K562 (cell line): ENCODE data around the gene NEURL2. TPM values are rescaled to one million over a fixed set of nuclear protein-coding genes. Genes with fewer than 3 reads are reported as not detected.

Experiments
- ATAC-seq: fragments of 200-7000 bp; cut with Tn5 transposase; 3 replicates; pipeline ENCODE4 v1.9.1; 2020; ENCODE audit warnings: moderate library complexity
- BruUV-seq: library from RNA; stranded (reverse); fragments of 400-500 nt; replicated peaks from 2 replicates; lab custom pipeline; 2021; lab: Mats Ljungman, UMichigan
- CTCF ChIA-PET: fragments of 300-600 bp; formaldehyde crosslinking; extraction: SDS; loops from one replicate; lab custom pipeline; 2021; ENCODE audit warnings: low intra/inter-chr PET ratio; lab: Yijun Ruan, JAX
- POLR2A ChIA-PET: fragments of 300-600, 350-650 bp; sonication (Branson Sonifier 250); formaldehyde crosslinking; extraction: SDS; loops from one replicate; lab custom pipeline; 2021; ENCODE audit warnings: antibody characterized with exemption, inconsistent platforms; lab: Yijun Ruan, JAX
- DNase-seq, 4 experiments: peaks; one replicate each; pipeline versions ENCODE4 v3.0.0 to v3.0.0-alpha.2; 2011 to 2018; ENCODE audit warnings: low spot score in 3 of 4, mixed read lengths in 3 of 4; ENCODE audit errors: extremely low read depth in 1 of 4
- FAIRE-seq: peaks from 2 replicates; lab custom pipeline; 2011; peaks lifted over from hg19 to GRCh38; lab: Jason Lieb, UNC
- H2AFZ ChIP-seq: 2 replicates; pipeline ENCODE4 v1.6.0; 2011; ENCODE audit warnings: low read depth, low read length, control low read depth, inconsistent platforms
- H3K27ac ChIP-seq: fragments of 200-600 bp; 3 replicates; pipeline ENCODE4 v1.8.0; 2011; ENCODE audit warnings: low read depth, mild to moderate bottlenecking, control low read depth, inconsistent platforms, low read length, moderate library complexity, mixed read lengths; ENCODE audit errors: extremely low read depth
- H3K27me3 ChIP-seq, 2 experiments: fragments of 300-600 bp in 1 of 2; 2 replicates in 1 of 2; 3 replicates in 1 of 2; pipeline versions ENCODE4 v1.6.0 to v1.8.0; 2011; ENCODE audit warnings: inconsistent platforms in 2 of 2, low read length in 2 of 2, mild to moderate bottlenecking in 1 of 2, mixed read lengths in 1 of 2, moderate library complexity in 1 of 2; ENCODE audit not compliant: control insufficient read depth in 2 of 2, insufficient read depth in 2 of 2
- H3K36me3 ChIP-seq: fragments of 300-600 bp; 3 replicates; pipeline ENCODE4 v1.8.0; 2011; ENCODE audit warnings: mild to moderate bottlenecking, low read length, inconsistent platforms; ENCODE audit not compliant: control insufficient read depth, insufficient read depth
- H3K4me1 ChIP-seq, 2 experiments: fragments of 200-600 bp in 1 of 2; replicated peaks in 1 of 2; 2 replicates in 1 of 2; 3 replicates in 1 of 2; pipeline versions ENCODE4 v1.5.1 to v1.8.0; 2011; ENCODE audit warnings: inconsistent platforms in 2 of 2, low read length in 2 of 2, mild to moderate bottlenecking in 1 of 2, mixed read lengths in 1 of 2, moderate library complexity in 1 of 2; ENCODE audit not compliant: control insufficient read depth in 2 of 2, insufficient read depth in 2 of 2
- H3K4me2 ChIP-seq: 2 replicates; pipeline ENCODE4 v1.6.1; 2011; ENCODE audit warnings: low read length, control low read depth, inconsistent platforms, mixed read lengths; ENCODE audit not compliant: insufficient read depth
- H3K4me3 ChIP-seq: fragments of 200-600 bp; sonication (generic), shearing (Covaris generic); 2 replicates; pipeline ENCODE4 v1.5.1; 2016; ENCODE audit warnings: control low read depth, inconsistent platforms
- H3K79me2 ChIP-seq: fragments of 200-600 bp; 3 replicates; pipeline ENCODE4 v1.8.0; 2011; ENCODE audit warnings: low read length, inconsistent platforms; ENCODE audit not compliant: control insufficient read depth, insufficient read depth
- H3K9ac ChIP-seq, 2 experiments: 2 replicates each; pipeline versions ENCODE4 v1.6.0 to v1.6.1; 2011; ENCODE audit warnings: low read depth in 2 of 2, low read length in 2 of 2, control low read depth in 1 of 2, inconsistent platforms in 1 of 2, mild to moderate bottlenecking in 1 of 2, mixed read lengths in 1 of 2; ENCODE audit not compliant: insufficient read depth in 1 of 2
- H3K9me1 ChIP-seq: one replicate; pipeline ENCODE4 v1.6.0; 2011; ENCODE audit warnings: inconsistent platforms, mild to moderate bottlenecking, low read length, moderate library complexity; ENCODE audit not compliant: control insufficient read depth, insufficient read depth
- H3K9me3 ChIP-seq: replicated peaks from 2 replicates; pipeline ENCODE4 v1.5.1; 2011; ENCODE audit warnings: low read depth, low read length, inconsistent platforms; ENCODE audit not compliant: control insufficient read depth, insufficient read depth
- H4K20me1 ChIP-seq: replicated peaks from 2 replicates; pipeline ENCODE4 v1.6.1; 2011; ENCODE audit warnings: low read length, inconsistent platforms, mixed read lengths; ENCODE audit not compliant: control insufficient read depth, insufficient read depth
- ARHGAP35 ChIP-seq: fragments of 450-650 bp; IDR thresholded peaks from 2 replicates; pipeline ENCODE4 v1.6.1; 2018; ENCODE audit not compliant: partially characterized antibody
- BRCA1 ChIP-seq, 2 experiments: fragments of 450-650 bp in 1 of 2; sonication (generic) in 1 of 2; formaldehyde crosslinking in 1 of 2; IDR thresholded peaks; 2 replicates each; pipeline versions ENCODE4 v1.5.0 to v1.6.1; 2017 to 2020; ENCODE audit warnings: mild to moderate bottlenecking in 1 of 2, missing genetic modification reagents in 1 of 2
- CSDE1 ChIP-seq, 2 experiments: fragments of 450-650 bp; IDR thresholded peaks; 2 replicates each; pipeline ENCODE4 v1.6.1; 2016; ENCODE audit warnings: mild to moderate bottlenecking in 1 of 2
- EWSR1 ChIP-seq: fragments of 450-650 bp; IDR thresholded peaks from 2 replicates; pipeline ENCODE4 v1.6.1; 2018; ENCODE audit warnings: borderline replicate concordance, mild to moderate bottlenecking, low read depth, moderate library complexity; ENCODE audit not compliant: partially characterized antibody
- FOSL1 ChIP-seq: fragments of 200-800 bp; sonication (Bioruptor generic); conservative IDR thresholded peaks from 2 replicates; pipeline ENCODE4 v1.6.1; 2016; ENCODE audit warnings: missing genetic modification characterization, missing compliant biosample characterization
- HNRNPUL1 ChIP-seq: fragments of 200-400 bp; formaldehyde crosslinking; IDR thresholded peaks from 2 replicates; pipeline ENCODE4 v1.6.1; 2017; ENCODE audit warnings: low read length
- KDM1A ChIP-seq, 2 experiments: fragments of 450-650 bp; IDR thresholded peaks; 2 replicates each; pipeline ENCODE4 v1.6.1; 2016; ENCODE audit warnings: mild to moderate bottlenecking in 2 of 2
- MEF2D ChIP-seq: conservative IDR thresholded peaks from 2 replicates; pipeline ENCODE4 v1.6.1; 2016; ENCODE audit warnings: low read depth, missing genetic modification characterization, missing compliant biosample characterization
- NFE2L1 ChIP-seq: fragments of 450-650 bp; IDR thresholded peaks from 2 replicates; pipeline ENCODE4 v1.6.1; 2016; ENCODE audit warnings: missing genetic modification characterization, low read depth, mild to moderate bottlenecking, missing compliant biosample characterization, moderate library complexity, borderline replicate concordance
- PTTG1 ChIP-seq: fragments of 450-650 bp; IDR thresholded peaks from 2 replicates; pipeline ENCODE4 v1.6.1; 2016; ENCODE audit warnings: low read depth, mild to moderate bottlenecking, missing genetic modification characterization, missing compliant biosample characterization
- PURB ChIP-seq: sonication (generic); formaldehyde crosslinking; IDR thresholded peaks from 2 replicates; pipeline ENCODE4 v1.9.0; 2021; ENCODE audit warnings: low read depth, mild to moderate bottlenecking, missing genetic modification reagents
- SMARCA4 ChIP-seq: fragments of 450-650 bp; IDR thresholded peaks from 2 replicates; pipeline ENCODE4 v1.6.1; 2016
- ZFX ChIP-seq: sonication (generic); formaldehyde crosslinking; IDR thresholded peaks from 2 replicates; pipeline ENCODE4 v1.8.0; 2022; ENCODE audit warnings: mild to moderate bottlenecking, missing genetic modification reagents, moderate library complexity
- ZNF695 ChIP-seq: fragments of 450-650 bp; formaldehyde crosslinking; IDR thresholded peaks from 2 replicates; pipeline ENCODE4 v1.4.0; 2020; ENCODE audit warnings: mild to moderate bottlenecking, moderate library complexity
- WGBS: fragments of 100-300 bp; shearing (Covaris generic); methylation state at CpG from one replicate; pipeline ENCODE4 v1.1.6; 2016; ENCODE audit warnings: low coverage, mixed read lengths; ENCODE audit not compliant: insufficient coverage; ENCODE audit errors: missing lambda C conversion rate; 5-methylcytosine and 5-hydroxymethylcytosine counted together
- in situ Hi-C: fragments of 300-500 bp; cut with MboI; formaldehyde crosslinking; loops from 4 replicates; pipeline ENCODE4 v1.15.0; 2018; ENCODE audit warnings: inconsistent platforms, mixed read lengths
- intact Hi-C: fragments of 100-400 bp; cut with micrococcal nuclease; formaldehyde crosslinking; loops from 2 replicates; pipeline ENCODE4 v1.14.2; 2022
- polyA plus RNA-seq, 8 experiments: library from polyadenylated mRNA; depleted of rRNA in 4 of 8; stranded (reverse) in 5 of 8; unstranded in 3 of 8; fragments of >200 nt; fragmentation: Nextera tagmentation in 2 of 8; fragmentation: Illumina TruSeq in 1 of 8; extraction: Ambion mirVana in 2 of 8; extraction: Trizol in 1 of 8; gene quantifications; 2 replicates each; pipeline versions ENCODE4 v1.2.1 to v1.2.3, GENCODE V29; 2011 to 2014; ENCODE audit warnings: inconsistent platforms in 1 of 8, missing spikeins in 1 of 8
- total RNA-seq, 7 experiments: library from RNA; depleted of rRNA in 6 of 7; stranded (reverse); fragments of >200 nt in 6 of 7; fragmentation: Illumina TruSeq in 2 of 7; extraction: Trizol in 2 of 7; gene quantifications; 2 replicates each; pipeline versions ENCODE4 v1.2.1 to v1.2.3, GENCODE V29; 2011 to 2021; ENCODE audit warnings: low replicate concordance in 1 of 7
- TF ChIP-seq, protein P1 (sequence below), 2 experiments: fragments of 450-650 bp in 1 of 2; IDR thresholded peaks; 2 replicates each; pipeline ENCODE4 v1.6.1; 2011 to 2017; ENCODE audit warnings: low read depth in 2 of 2, antibody characterized with exemption in 1 of 2, borderline replicate concordance in 1 of 2, low read length in 1 of 2, mild to moderate bottlenecking in 1 of 2, mixed read lengths in 1 of 2; ENCODE audit not compliant: control insufficient read depth in 1 of 2
- TF ChIP-seq, protein P2 (sequence below): fragments of 450-650 bp; IDR thresholded peaks from 2 replicates; pipeline ENCODE4 v1.6.1; 2016

Gene NEURL2
- total and polyA plus RNA-seq, 9 of the 15 experiments (the other 6 are each of a cell fraction or from before 2014, with no cell fraction given) = 0.22 to 1.9 (median 0.50) TPM; not detected in 1

- CTCF ChIA-PET = no interaction called here
- H2AFZ ChIP-seq = no peak overlapping the region
- POLR2A ChIA-PET = interaction anchor here (0.7 to 1.1 kb wide), 3 partner anchors 24 to 109 kb away, joined by 3 read pairs; partner anchors contain the start of genes CTSA and NEURL2
- intact Hi-C loops (no loop called here), in situ Hi-C loops (no loop called here)
- no peak overlapping the region for H3K4me3 ChIP-seq
- no peaks in the 10 kb centered on the region for H3K9me3 ChIP-seq
- peaks cover 23% of the 10 kb centered on the region for H3K79me2 ChIP-seq
- peak in 1 of 4 experiments; percentile 36 for DNase-seq
- no TSS peak for BruUV-seq
- no peak for FAIRE-seq
- H3K27ac ChIP-seq = no peak overlapping the region
- H3K4me1 ChIP-seq = peaks cover 17 to 28% of the 10 kb centered on the region in 2 experiments
- no peak overlapping the region for H3K9ac ChIP-seq
- no peaks in the 10 kb centered on the region for H3K9me1 ChIP-seq
- WGBS = 22% methylated on average over 7 of the region's 7 CpGs
- no peak for ATAC-seq
- H3K36me3 ChIP-seq = no peaks in the 10 kb centered on the region
- no peaks in the 10 kb centered on the region for H3K27me3 ChIP-seq
- no peak overlapping the region for H3K4me2 ChIP-seq
- H4K20me1 ChIP-seq = no peaks in the 10 kb centered on the region
- no peak for TF ChIP-seq BRCA1 (IDR thresholded peaks at IDR 0.05)
- no peak for TF ChIP-seq BRCA1 (CRISPR knock-in tag; IDR thresholded peaks at IDR 0.05)
- no peak for TF ChIP-seq EWSR1
- no peak for TF ChIP-seq SMARCA4
- TF ChIP-seq MEF2D (tag) = no peak
- TF ChIP-seq ZNF695 (CRISPR knock-in tag) = no peak
- no peak for TF ChIP-seq HNRNPUL1
- no peak for TF ChIP-seq ZFX (CRISPR knock-in tag)
- TF ChIP-seq, protein P1, sequence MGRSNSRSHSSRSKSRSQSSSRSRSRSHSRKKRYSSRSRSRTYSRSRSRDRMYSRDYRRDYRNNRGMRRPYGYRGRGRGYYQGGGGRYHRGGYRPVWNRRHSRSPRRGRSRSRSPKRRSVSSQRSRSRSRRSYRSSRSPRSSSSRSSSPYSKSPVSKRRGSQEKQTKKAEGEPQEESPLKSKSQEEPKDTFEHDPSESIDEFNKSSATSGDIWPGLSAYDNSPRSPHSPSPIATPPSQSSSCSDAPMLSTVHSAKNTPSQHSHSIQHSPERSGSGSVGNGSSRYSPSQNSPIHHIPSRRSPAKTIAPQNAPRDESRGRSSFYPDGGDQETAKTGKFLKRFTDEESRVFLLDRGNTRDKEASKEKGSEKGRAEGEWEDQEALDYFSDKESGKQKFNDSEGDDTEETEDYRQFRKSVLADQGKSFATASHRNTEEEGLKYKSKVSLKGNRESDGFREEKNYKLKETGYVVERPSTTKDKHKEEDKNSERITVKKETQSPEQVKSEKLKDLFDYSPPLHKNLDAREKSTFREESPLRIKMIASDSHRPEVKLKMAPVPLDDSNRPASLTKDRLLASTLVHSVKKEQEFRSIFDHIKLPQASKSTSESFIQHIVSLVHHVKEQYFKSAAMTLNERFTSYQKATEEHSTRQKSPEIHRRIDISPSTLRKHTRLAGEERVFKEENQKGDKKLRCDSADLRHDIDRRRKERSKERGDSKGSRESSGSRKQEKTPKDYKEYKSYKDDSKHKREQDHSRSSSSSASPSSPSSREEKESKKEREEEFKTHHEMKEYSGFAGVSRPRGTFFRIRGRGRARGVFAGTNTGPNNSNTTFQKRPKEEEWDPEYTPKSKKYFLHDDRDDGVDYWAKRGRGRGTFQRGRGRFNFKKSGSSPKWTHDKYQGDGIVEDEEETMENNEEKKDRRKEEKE (IDR thresholded peaks at IDR 0.05; ENCODE audit: borderline replicate concordance in 1 of 2, control insufficient read depth in 1 of 2, low read depth in 2 of 2, low read length in 1 of 2) = no peak
- no peak for TF ChIP-seq PURB (CRISPR knock-in tag)
- no peak for TF ChIP-seq NFE2L1 (tag)
- TF ChIP-seq, protein P2, sequence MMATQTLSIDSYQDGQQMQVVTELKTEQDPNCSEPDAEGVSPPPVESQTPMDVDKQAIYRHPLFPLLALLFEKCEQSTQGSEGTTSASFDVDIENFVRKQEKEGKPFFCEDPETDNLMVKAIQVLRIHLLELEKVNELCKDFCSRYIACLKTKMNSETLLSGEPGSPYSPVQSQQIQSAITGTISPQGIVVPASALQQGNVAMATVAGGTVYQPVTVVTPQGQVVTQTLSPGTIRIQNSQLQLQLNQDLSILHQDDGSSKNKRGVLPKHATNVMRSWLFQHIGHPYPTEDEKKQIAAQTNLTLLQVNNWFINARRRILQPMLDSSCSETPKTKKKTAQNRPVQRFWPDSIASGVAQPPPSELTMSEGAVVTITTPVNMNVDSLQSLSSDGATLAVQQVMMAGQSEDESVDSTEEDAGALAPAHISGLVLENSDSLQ = peak; percentile 75
- peak; percentile 73 for TF ChIP-seq FOSL1 (tag)
- no peak for TF ChIP-seq CSDE1 (IDR thresholded peaks at IDR 0.05)
- TF ChIP-seq PTTG1 (tag) = no peak
- no peak for TF ChIP-seq ARHGAP35
- TF ChIP-seq KDM1A (IDR thresholded peaks at IDR 0.05) = 0 out of 4 replicates have a peak, but pooled peaks have one; percentile 23 to 24
These were observed 30.3 kb downstream of the NEURL2 start for GRCh38 chr20:45860560-45861220.
